Measurements from ENCODE around the gene LYST.

The LYST gene

GRCh38 chr1:235724730-235725129 lies 142.0 kb downstream of the LYST start:
- FAIRE-seq (no peak), DNase-seq (ENCODE audit: insufficient read length, low spot score) (no peak)

- FAIRE-seq (no peak), DNase-seq (ENCODE audit: insufficient read length, low spot score) (no peak)
These were observed 143.8 kb downstream of the LYST start for GRCh38 chr1:235722858-235723257.

GRCh38 chr1:235721982-235722381 lies 144.7 kb downstream of the LYST start:
- FAIRE-seq (no peak), DNase-seq (ENCODE audit: insufficient read length, low spot score) (no peak)

- DNase-seq (ENCODE audit: insufficient read length, low spot score) (no peak), FAIRE-seq (no peak)
These were observed 146.2 kb downstream of the LYST start for GRCh38 chr1:235720544-235720943.

- DNase-seq (ENCODE audit: insufficient read length, low spot score), result no peak
- no peak for FAIRE-seq
These were observed 152.4 kb downstream of the LYST start for GRCh38 chr1:235714205-235714897.

- no peak for FAIRE-seq
- no peak for DNase-seq (ENCODE audit: insufficient read length, low spot score)
These were observed 153.9 kb downstream of the LYST start for GRCh38 chr1:235712812-235713211.

- DNase-seq (ENCODE audit: insufficient read length, low spot score), result no peak
- no peak for FAIRE-seq
These were observed 156.0 kb downstream of the LYST start for GRCh38 chr1:235710687-235711086.

GRCh38 chr1:235709018-235709417 lies 157.7 kb downstream of the LYST start:
- FAIRE-seq (no peak), DNase-seq (ENCODE audit: insufficient read length, low spot score) (no peak)

GRCh38 chr1:235708390-235708962 lies 158.2 kb downstream of the LYST start:
- FAIRE-seq (no peak), DNase-seq (ENCODE audit: insufficient read length, low spot score) (no peak)

GRCh38 chr1:235703506-235703905 lies 163.2 kb downstream of the LYST start:
- FAIRE-seq (no peak), DNase-seq (ENCODE audit: insufficient read length, low spot score) (no peak)

GRCh38 chr1:235702412-235702811 lies 164.3 kb downstream of the LYST start:
- FAIRE-seq (no peak), DNase-seq (ENCODE audit: insufficient read length, low spot score) (no peak)

- FAIRE-seq, result peak; percentile 58
- no peak for DNase-seq (ENCODE audit: insufficient read length, low spot score)
These were observed 169.2 kb downstream of the LYST start for GRCh38 chr1:235697508-235697907.

GRCh38 chr1:235689356-235689755 lies 177.3 kb downstream of the LYST start:
- no peak for FAIRE-seq
- no peak for DNase-seq (ENCODE audit: insufficient read length, low spot score)

GRCh38 chr1:235688096-235688495 lies 178.6 kb downstream of the LYST start:
- no peak for FAIRE-seq

GRCh38 chr1:235683653-235684052 lies 183.1 kb downstream of the LYST start:
- DNase-seq (ENCODE audit: insufficient read length, low spot score) (no peak), FAIRE-seq (no peak)

More at GRCh38 chr1:235688096-235688495, 178.6 kb downstream of the LYST start:
- DNase-seq (ENCODE audit: insufficient read length, low spot score), result no peak

GRCh38 chr1:235682216-235682615 lies 184.5 kb downstream of the LYST start:
- FAIRE-seq, result no peak
- no peak for DNase-seq (ENCODE audit: insufficient read length, low spot score)

GRCh38 chr1:235679644-235680043 lies 187.1 kb downstream of the LYST start:
- no peak for FAIRE-seq

GRCh38 chr1:235679005-235679404 lies 187.7 kb downstream of the LYST start:
- FAIRE-seq, result no peak
- DNase-seq (ENCODE audit: insufficient read length, low spot score), result no peak

More at GRCh38 chr1:235679644-235680043, 187.1 kb downstream of the LYST start:
- no peak for DNase-seq (ENCODE audit: insufficient read length, low spot score)

- DNase-seq (ENCODE audit: insufficient read length, low spot score) (no peak), FAIRE-seq (no peak)
These were observed 191.4 kb downstream of the LYST start for GRCh38 chr1:235675152-235675890.

- FAIRE-seq (no peak), DNase-seq (ENCODE audit: insufficient read length, low spot score) (no peak)
These were observed 192.7 kb downstream of the LYST start for GRCh38 chr1:235673981-235674380.

GRCh38 chr1:235671992-235672391 lies 194.7 kb downstream of the LYST start:
- no peak for FAIRE-seq

More at GRCh38 chr1:235671992-235672391, 194.7 kb downstream of the LYST start:
- DNase-seq (ENCODE audit: insufficient read length, low spot score), result no peak

Measured in GM19239 (cell line).